DMS114 treated with DMSO at 0.1 percent for 48 hours (cell line): ENCODE data around the gene ANAPC4.

ENCODE experiments used
- DNase-seq: peaks from one replicate; lab custom pipeline; 2025; ENCODE audit not compliant: unreplicated experiment; lab: John Stamatoyannopoulos, UW

The ANAPC4 gene

GRCh38 chr4:25377572-25378436 lies 741 bp downstream of the ANAPC4 start:
- DNase-seq, result no peak

- no peak for DNase-seq
Measured at GRCh38 chr4:25378437-25378743, 1.3 kb downstream of the ANAPC4 start.

GRCh38 chr4:25379591-25379990 lies 2.5 kb downstream of the ANAPC4 start:
- no peak for DNase-seq

GRCh38 chr4:25383647-25384046 lies 6.6 kb downstream of the ANAPC4 start:
- DNase-seq, result no peak

GRCh38 chr4:25386926-25387325 lies 9.9 kb downstream of the ANAPC4 start:
- no peak for DNase-seq

- no peak for DNase-seq
Measured at GRCh38 chr4:25397305-25397704, 20.2 kb downstream of the ANAPC4 start.

GRCh38 chr4:25399510-25399909 lies 22.4 kb downstream of the ANAPC4 start:
- DNase-seq, result no peak

- no peak for DNase-seq
Measured at GRCh38 chr4:25401066-25401465, 24.0 kb downstream of the ANAPC4 start.

GRCh38 chr4:25402521-25402920 lies 25.5 kb downstream of the ANAPC4 start:
- DNase-seq, result no peak

- DNase-seq, result no peak
Measured at GRCh38 chr4:25403699-25404098, 26.6 kb downstream of the ANAPC4 start.

GRCh38 chr4:25405453-25405852 lies 28.4 kb downstream of the ANAPC4 start:
- no peak for DNase-seq

GRCh38 chr4:25406081-25406692 lies 29.1 kb downstream of the ANAPC4 start:
- DNase-seq, result no peak

GRCh38 chr4:25410820-25411529 lies 33.9 kb downstream of the ANAPC4 start:
- no peak for DNase-seq

GRCh38 chr4:25413261-25413660 lies 36.2 kb downstream of the ANAPC4 start:
- no peak for DNase-seq

- no peak for DNase-seq
Measured at GRCh38 chr4:25417014-25417413, 40.0 kb downstream of the ANAPC4 start.

- no peak for DNase-seq
Measured at GRCh38 chr4:25420931-25421330, 43.9 kb downstream of the ANAPC4 start.

- no peak for DNase-seq
Measured at GRCh38 chr4:25421816-25422525, 44.9 kb downstream of the ANAPC4 start.

GRCh38 chr4:25423548-25423947 lies 46.5 kb downstream of the ANAPC4 start:
- DNase-seq, result no peak

- no peak for DNase-seq
Measured at GRCh38 chr4:25424539-25425228, 47.6 kb downstream of the ANAPC4 start.

GRCh38 chr4:25425361-25425760 lies 48.3 kb downstream of the ANAPC4 start:
- DNase-seq, result no peak

- DNase-seq, result no peak
Measured at GRCh38 chr4:25427871-25428270, 50.8 kb downstream of the ANAPC4 start.
